Left ventricle myocardium inferior (tissue), 1 donor: ENCODE measurements around the gene NR6A1. TPM values are rescaled to one million over a fixed set of nuclear protein-coding genes. Genes with fewer than 3 reads are reported as not detected.

Experiments
- DNase-seq: peaks from one replicate; pipeline ENCODE4 v3.0.0-alpha.2; 2020
- H3K27ac ChIP-seq: fragments of 200-600 bp; replicated peaks from 2 replicates; pipeline ENCODE4 v1.8.0; 2021
- H3K27me3 ChIP-seq: fragments of 200-600 bp; 2 replicates; pipeline ENCODE4 v1.8.0; 2021; ENCODE audit warnings: low read depth
- H3K36me3 ChIP-seq: fragments of 200-600 bp; 2 replicates; pipeline ENCODE4 v1.8.0; 2021
- H3K4me1 ChIP-seq: fragments of 200-600 bp; 2 replicates; pipeline ENCODE4 v1.8.0; 2021
- H3K4me3 ChIP-seq: fragments of 200-600 bp; 2 replicates; pipeline ENCODE4 v1.8.0; 2021; ENCODE audit warnings: mild to moderate bottlenecking, moderate library complexity
- H3K9me3 ChIP-seq: fragments of 200-600 bp; replicated peaks from 2 replicates; pipeline ENCODE4 v1.8.0; 2021
- intact Hi-C: fragments of 100-400 bp; cut with micrococcal nuclease; formaldehyde crosslinking; loops from one replicate; pipeline ENCODE4 v1.11.0; 2022
- total RNA-seq: library from RNA; stranded (reverse); fragmentation: NEBNext Ultra II Directional; extraction: Animal tissue kit (Norgen Biotek cat#: 25700); gene quantifications from one replicate; pipeline ENCODE4 v1.2.1, GENCODE V29; 2021
- TF ChIP-seq, protein P1 (sequence below): fragments of 200-600 bp; IDR thresholded peaks from 2 replicates; pipeline ENCODE4 v1.8.0; 2021; ENCODE audit warnings: antibody characterized with exemption, mild to moderate bottlenecking, borderline replicate concordance
- donor health status: DM: no; HTN: yes; CAD: no; lungs with severe emphysema.

Gene NR6A1
- total RNA-seq, 1 donor from 2014 or later = 1.0 TPM

DNA sequence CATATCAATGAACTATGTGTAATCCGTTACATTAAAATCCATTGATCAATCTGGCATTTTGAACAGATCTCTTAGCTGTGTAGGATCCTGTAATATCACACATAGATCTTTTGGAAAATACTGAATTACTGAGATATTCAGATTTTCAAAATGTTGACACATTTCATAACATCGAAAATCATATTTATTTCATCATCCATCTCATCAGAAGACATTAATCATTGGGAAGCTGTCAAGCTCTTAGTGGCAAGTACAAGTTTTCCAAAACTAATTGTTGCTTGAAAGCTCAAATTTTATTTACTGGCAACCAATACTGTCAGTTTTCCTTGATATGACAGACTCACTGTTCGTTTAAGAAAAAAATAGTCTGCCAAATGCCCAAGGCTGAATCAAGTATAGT is 8.5 kb downstream of the NR6A1 start:
- intact Hi-C loops = no loop called here
- no peak for DNase-seq
- peaks cover 36% of the 10 kb centered on the region for H3K27me3 ChIP-seq
- no peak overlapping the region for H3K4me3 ChIP-seq
- H3K4me1 ChIP-seq = peaks cover 6% of the 10 kb centered on the region
- no peaks in the 10 kb centered on the region for H3K9me3 ChIP-seq
- H3K27ac ChIP-seq = no peak overlapping the region
- TF ChIP-seq, protein P1, sequence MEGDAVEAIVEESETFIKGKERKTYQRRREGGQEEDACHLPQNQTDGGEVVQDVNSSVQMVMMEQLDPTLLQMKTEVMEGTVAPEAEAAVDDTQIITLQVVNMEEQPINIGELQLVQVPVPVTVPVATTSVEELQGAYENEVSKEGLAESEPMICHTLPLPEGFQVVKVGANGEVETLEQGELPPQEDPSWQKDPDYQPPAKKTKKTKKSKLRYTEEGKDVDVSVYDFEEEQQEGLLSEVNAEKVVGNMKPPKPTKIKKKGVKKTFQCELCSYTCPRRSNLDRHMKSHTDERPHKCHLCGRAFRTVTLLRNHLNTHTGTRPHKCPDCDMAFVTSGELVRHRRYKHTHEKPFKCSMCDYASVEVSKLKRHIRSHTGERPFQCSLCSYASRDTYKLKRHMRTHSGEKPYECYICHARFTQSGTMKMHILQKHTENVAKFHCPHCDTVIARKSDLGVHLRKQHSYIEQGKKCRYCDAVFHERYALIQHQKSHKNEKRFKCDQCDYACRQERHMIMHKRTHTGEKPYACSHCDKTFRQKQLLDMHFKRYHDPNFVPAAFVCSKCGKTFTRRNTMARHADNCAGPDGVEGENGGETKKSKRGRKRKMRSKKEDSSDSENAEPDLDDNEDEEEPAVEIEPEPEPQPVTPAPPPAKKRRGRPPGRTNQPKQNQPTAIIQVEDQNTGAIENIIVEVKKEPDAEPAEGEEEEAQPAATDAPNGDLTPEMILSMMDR = no peak
- no peaks in the 10 kb centered on the region for H3K36me3 ChIP-seq

- TF ChIP-seq, protein P1 = no peak
- Histone ChIP-seq H3K36me3 (no peaks in the 10 kb centered on the region), H3K27me3 (peaks cover 31% of the 10 kb centered on the region), H3K27ac (no peak overlapping the region), H3K9me3 (no peaks in the 10 kb centered on the region), H3K4me3 (no peak overlapping the region), H3K4me1 (peaks cover 6% of the 10 kb centered on the region)
- no peak for DNase-seq
- intact Hi-C loops = no loop called here
Observed at GRCh38 chr9:124761710-124762109, 9.4 kb downstream of the NR6A1 start.

GRCh38 chr9:124761196-124761595 is 9.9 kb downstream of the NR6A1 start:
- Histone ChIP-seq H3K27me3 (peaks cover 34% of the 10 kb centered on the region), H3K4me1 (peaks cover 6% of the 10 kb centered on the region)

GRCh38 chr9:124760719-124761118 is 10.4 kb downstream of the NR6A1 start:
- H3K27ac ChIP-seq = no peak overlapping the region
- no peak overlapping the region for H3K4me3 ChIP-seq
- H3K27me3 ChIP-seq = peaks cover 34% of the 10 kb centered on the region
- H3K36me3 ChIP-seq = no peaks in the 10 kb centered on the region
- intact Hi-C loops = no loop called here
- H3K9me3 ChIP-seq = no peaks in the 10 kb centered on the region
- no peak for DNase-seq
- TF ChIP-seq, protein P1 = no peak
- peaks cover 6% of the 10 kb centered on the region for H3K4me1 ChIP-seq

More at GRCh38 chr9:124761196-124761595, 9.9 kb downstream of the NR6A1 start:
- intact Hi-C loops = no loop called here
- Histone ChIP-seq H3K36me3 (no peaks in the 10 kb centered on the region), H3K4me3 (no peak overlapping the region), H3K27ac (no peak overlapping the region), H3K9me3 (no peaks in the 10 kb centered on the region)
- no peak for DNase-seq
- TF ChIP-seq, protein P1 = no peak

GRCh38 chr9:124759327-124759726 is 11.8 kb downstream of the NR6A1 start:
- no peaks in the 10 kb centered on the region for H3K9me3 ChIP-seq
- H3K27me3 ChIP-seq = peaks cover 28% of the 10 kb centered on the region
- H3K4me1 ChIP-seq = peaks cover under 1% of the 10 kb centered on the region
- intact Hi-C loops = no loop called here
- TF ChIP-seq, protein P1 = no peak
- H3K4me3 ChIP-seq = no peak overlapping the region
- no peak for DNase-seq
- H3K36me3 ChIP-seq = no peaks in the 10 kb centered on the region
- no peak overlapping the region for H3K27ac ChIP-seq

- intact Hi-C loops = no loop called here
- DNase-seq = no peak
- no peaks in the 10 kb centered on the region for H3K36me3 ChIP-seq
- no peak overlapping the region for H3K4me3 ChIP-seq
- no peaks in the 10 kb centered on the region for H3K9me3 ChIP-seq
- H3K4me1 ChIP-seq = no peaks in the 10 kb centered on the region
- no peak overlapping the region for H3K27ac ChIP-seq
- TF ChIP-seq, protein P1 = no peak
- peaks cover 27% of the 10 kb centered on the region for H3K27me3 ChIP-seq
Observed at GRCh38 chr9:124758691-124759090, 12.4 kb downstream of the NR6A1 start.
